Right atrium auricular region (tissue), 2 donors: ENCODE measurements around the gene RBM39. TPM values are rescaled to one million over a fixed set of nuclear protein-coding genes. Genes with fewer than 3 reads are reported as not detected.
"Not testable (repeated sequence)": the region's sequence is repeated elsewhere in the genome, so short reads cannot be mapped to it uniquely, and the experiment has no call there.

Source experiments
- DNase-seq: peaks from one replicate; pipeline ENCODE4 v3.0.0-alpha.2; 2019; ENCODE audit warnings: low spot score
- H3K27ac ChIP-seq, 2 donors: fragments of 200-600 bp; sonication (generic); 1 replicate in 1 of 2; 2 replicates in 1 of 2; pipeline ENCODE4 v1.5.1; 2016 to 2019
- H3K27me3 ChIP-seq, 2 donors: fragments of 200-600 bp; sonication (generic); one replicate each; pipeline versions ENCODE4 v1.5.1 to v1.6.0; 2017 to 2019
- H3K36me3 ChIP-seq: fragments of 200-600 bp; sonication (generic); one replicate; pipeline ENCODE4 v1.5.1; 2016
- H3K4me1 ChIP-seq, 2 donors: fragments of 200-600 bp; sonication (generic); one replicate each; pipeline versions ENCODE4 v1.5.1 to v1.6.0; 2017 to 2019
- H3K4me3 ChIP-seq, 2 donors: fragments of 200-600 bp; sonication (generic); 1 replicate in 1 of 2; 2 replicates in 1 of 2; pipeline ENCODE4 v1.5.1; 2017 to 2019; ENCODE audit warnings: mild to moderate bottlenecking in 1 of 2, moderate library complexity in 1 of 2
- H3K9me3 ChIP-seq, 2 donors: fragments of 200-600 bp; sonication (generic); one replicate each; pipeline ENCODE4 v1.5.1; 2019
- CTCF ChIP-seq, 2 donors: fragments of 200-600 bp; sonication (generic); IDR thresholded peaks; one replicate each; pipeline ENCODE4 v1.5.1; 2019; ENCODE audit warnings: antibody characterized with exemption in 2 of 2
- total RNA-seq, 2 donors: library from RNA; depleted of rRNA; stranded (reverse); fragments of >200 nt; gene quantifications; one replicate each; pipeline ENCODE4 v1.1.0, GENCODE V29; 2016

Gene RBM39
- total RNA-seq, 2 donors from 2014 or later, result 106 to 112 TPM

- Histone ChIP-seq H3K9me3 (no peaks in the 10 kb centered on the region), H3K27ac (peak overlapping the region; percentile 91 to 95), H3K4me1 (peaks cover 0 to 26% of the 10 kb centered on the region in 2 donors), H3K27me3 (no peaks in the 10 kb centered on the region), H3K4me3 (peak overlapping the region; percentile 84 to 90), H3K36me3 (peaks cover 46% of the 10 kb centered on the region)
- peak; percentile 55 for DNase-seq
- TF ChIP-seq CTCF (IDR thresholded peaks at IDR 0.05), result no peak
Observed at GRCh38 chr20:35698298-35699126, 43.5 kb downstream of the RBM39 start.

- Histone ChIP-seq H3K9me3 (no peaks in the 10 kb centered on the region), H3K27me3 (no peaks in the 10 kb centered on the region), H3K4me1 (peaks cover 0 to 26% of the 10 kb centered on the region in 2 donors), H3K4me3 (peak overlapping the region in 1 of 2 donors; percentile 90), H3K36me3 (peaks cover 42% of the 10 kb centered on the region), H3K27ac (peak overlapping the region in 1 of 2 donors; percentile 95)
- DNase-seq, result no peak
- no peak for TF ChIP-seq CTCF (IDR thresholded peaks at IDR 0.05)
Observed at GRCh38 chr20:35697696-35698297, 44.3 kb downstream of the RBM39 start.

GRCh38 chr20:35695978-35696377 is 46.1 kb downstream of the RBM39 start:
- peaks cover 37% of the 10 kb centered on the region for H3K36me3 ChIP-seq
- DNase-seq, result no peak

GRCh38 chr20:35695245-35695749 is 46.8 kb downstream of the RBM39 start:
- Histone ChIP-seq H3K9me3 (no peaks in the 10 kb centered on the region), H3K4me1 (peaks cover 0 to 22% of the 10 kb centered on the region in 2 donors), H3K36me3 (peaks cover 42% of the 10 kb centered on the region), H3K27me3 (no peaks in the 10 kb centered on the region), H3K27ac (no peak overlapping the region), H3K4me3 (no peak overlapping the region)
- no peak for TF ChIP-seq CTCF (IDR thresholded peaks at IDR 0.05)
- DNase-seq, result no peak

More at GRCh38 chr20:35695978-35696377, 46.1 kb downstream of the RBM39 start:
- H3K27me3 ChIP-seq, result no peaks in the 10 kb centered on the region
- no peaks in the 10 kb centered on the region for H3K9me3 ChIP-seq
- no peak overlapping the region for H3K27ac ChIP-seq
- no peak overlapping the region for H3K4me3 ChIP-seq
- H3K4me1 ChIP-seq, result peaks cover 0 to 26% of the 10 kb centered on the region in 2 donors
- no peak for TF ChIP-seq CTCF (IDR thresholded peaks at IDR 0.05)

- Histone ChIP-seq H3K4me3 (no peak overlapping the region), H3K4me1 (no peaks in the 10 kb centered on the region), H3K36me3 (peaks cover 57% of the 10 kb centered on the region), H3K9me3 (no peaks in the 10 kb centered on the region), H3K27me3 (no peaks in the 10 kb centered on the region), H3K27ac (no peak overlapping the region)
- no peak for DNase-seq
- TF ChIP-seq CTCF (IDR thresholded peaks at IDR 0.05), result no peak
Observed at GRCh38 chr20:35690265-35690664, 51.8 kb downstream of the RBM39 start.

GRCh38 chr20:35686872-35687271 is 55.2 kb downstream of the RBM39 start:
- DNase-seq, result peak; percentile 40
- not testable (repeated sequence) for H3K27ac ChIP-seq, H3K27me3 ChIP-seq, H3K4me3 ChIP-seq, H3K9me3 ChIP-seq, H3K4me1 ChIP-seq
- H3K36me3 ChIP-seq, result peaks cover 38% of the 10 kb centered on the region

- not testable (repeated sequence) for H3K4me3 ChIP-seq, H3K4me1 ChIP-seq, H3K27ac ChIP-seq, H3K27me3 ChIP-seq, H3K9me3 ChIP-seq
- H3K36me3 ChIP-seq, result peaks cover 27% of the 10 kb centered on the region
- peak; percentile 53 for DNase-seq
Observed at GRCh38 chr20:35685368-35685767, 56.7 kb downstream of the RBM39 start.
